GM19099 (cell line): ENCODE measurements around the gene MAZ.

ENCODE experiments used
- POLR2A ChIP-seq: IDR thresholded peaks from 3 replicates; pipeline ENCODE4 v1.6.1; 2011; ENCODE audit warnings: low read depth; ENCODE audit not compliant: insufficient read length; ENCODE audit errors: extremely low read depth

MAZ gene

GRCh38 chr16:29806099-29806579, at the start of gene MAZ:
Gene MAZ, plus strand, starts transcription at chr16:29806529. Its CDS starts 173 bp downstream, at chr16:29806702.
- TF ChIP-seq POLR2A = no peak

- TF ChIP-seq POLR2A = no peak
These were observed 49.7 kb upstream of the MAZ start for GRCh38 chr16:29756654-29757053.

GRCh38 chr16:29757950-29758466, 48.3 kb upstream of the MAZ start:
- TF ChIP-seq POLR2A = no peak

DNA sequence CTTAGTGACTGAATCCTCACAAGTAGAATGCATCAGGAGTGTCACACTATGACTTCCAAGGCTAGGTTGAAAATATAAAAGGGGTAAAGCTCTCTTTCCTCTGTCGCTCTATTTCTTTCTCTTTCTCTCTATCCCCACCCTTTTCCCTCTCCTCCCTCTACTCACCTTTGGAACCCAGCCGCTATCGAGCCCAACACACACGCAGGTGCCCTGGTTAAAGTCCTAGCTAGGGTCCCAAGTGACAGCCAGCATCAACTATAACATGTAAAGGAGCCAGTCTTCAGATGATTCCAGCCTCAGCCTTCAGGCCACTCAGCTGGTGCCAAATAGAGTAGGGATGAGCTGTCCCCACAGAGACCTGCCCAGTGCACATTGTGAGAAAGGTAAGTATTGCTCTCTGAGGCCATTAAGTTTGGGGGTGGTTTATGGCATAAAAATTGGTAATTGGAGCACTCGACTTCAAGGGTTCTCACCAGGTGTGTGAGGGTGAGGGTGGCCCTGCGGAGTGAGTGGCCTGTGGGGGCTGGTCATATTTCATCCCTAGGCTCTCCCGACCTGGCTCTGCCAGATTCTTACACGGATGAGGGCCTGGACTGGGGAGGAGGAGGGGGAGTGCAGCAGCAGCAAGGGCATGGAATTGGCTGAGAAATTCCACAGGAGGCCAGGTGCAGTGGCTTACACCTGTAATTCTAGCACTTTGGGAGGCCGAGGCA, 45.6 kb upstream of the MAZ start:
- TF ChIP-seq POLR2A = no peak

DNA sequence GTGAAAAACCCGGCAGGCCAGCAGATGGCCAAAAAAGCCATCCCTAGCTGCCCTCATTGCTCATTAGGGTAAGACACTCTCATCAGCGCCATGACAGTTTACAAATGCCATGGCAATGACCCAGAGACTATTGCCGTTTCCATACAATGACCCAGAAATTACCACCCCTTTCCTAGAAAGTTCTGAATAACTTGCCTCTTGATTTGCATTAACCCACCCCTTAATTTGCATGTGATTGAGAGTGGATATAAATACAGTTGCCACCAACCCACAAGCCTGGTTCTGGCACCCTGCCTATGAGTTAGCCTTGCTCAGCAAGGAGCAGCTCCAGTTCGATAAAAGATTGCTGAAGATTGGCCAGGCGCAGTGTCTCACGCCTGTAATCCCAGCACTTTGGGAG, 44.4 kb upstream of the MAZ start:
- TF ChIP-seq POLR2A = no peak

DNA sequence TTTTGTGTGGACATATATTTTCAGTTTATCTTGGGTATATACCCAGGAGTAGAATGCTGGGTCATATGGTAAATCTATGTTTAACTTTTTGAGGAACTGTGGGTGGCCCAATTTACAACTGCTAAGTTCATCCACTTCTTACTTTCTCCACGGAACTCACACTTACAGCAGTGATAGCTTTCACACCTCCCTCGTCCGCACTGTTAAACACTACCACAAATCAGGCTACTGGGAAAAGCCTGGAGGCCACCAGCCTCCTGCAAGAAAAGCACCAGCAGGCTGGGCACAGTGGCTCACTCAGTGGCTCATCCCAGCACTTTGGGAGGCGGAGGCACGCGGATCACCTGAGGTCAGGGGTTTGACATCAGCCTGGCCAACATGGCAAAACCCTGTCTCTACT, 43.0 kb upstream of the MAZ start:
- no peak for TF ChIP-seq POLR2A

DNA sequence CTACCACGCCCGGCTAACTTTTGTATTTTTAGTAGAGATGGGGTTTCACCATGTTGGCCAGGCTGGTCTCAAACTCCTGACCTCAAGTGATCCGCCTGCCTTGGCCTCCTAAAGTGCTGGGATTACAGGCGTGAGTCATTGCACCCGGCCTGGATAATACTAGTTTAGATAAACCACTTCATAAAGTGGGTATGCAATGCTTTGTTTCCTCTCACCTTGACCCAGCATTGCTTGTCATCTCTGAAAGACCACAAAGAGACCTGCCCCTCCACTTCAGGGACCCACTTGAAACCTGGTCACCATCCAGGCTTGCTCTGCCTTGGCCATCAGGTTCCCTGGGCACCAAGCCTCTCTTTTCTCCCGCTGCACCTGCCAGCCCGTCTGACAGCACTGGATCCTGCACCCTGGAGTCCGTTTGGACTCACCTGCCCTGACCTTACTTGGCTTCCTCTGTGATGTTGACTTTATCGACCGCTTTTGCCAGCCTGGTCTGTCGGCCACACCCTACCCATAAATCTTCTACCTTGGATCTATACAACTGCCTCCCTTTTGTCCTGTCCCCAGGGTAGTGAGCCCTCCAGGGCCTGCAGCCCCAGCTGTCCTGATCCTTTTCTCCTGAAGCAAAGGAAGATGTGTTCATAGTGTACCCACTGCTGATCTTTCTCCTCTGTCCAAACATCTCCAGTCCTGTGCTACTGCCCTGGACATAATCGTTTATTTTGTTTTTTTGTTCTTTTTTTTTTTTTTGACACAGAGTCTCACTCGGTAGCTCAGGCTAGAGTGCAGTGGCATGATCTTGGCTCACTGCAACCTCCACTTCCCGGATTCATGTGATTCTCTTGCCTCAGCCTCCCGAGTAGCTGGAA, 40.9 kb upstream of the MAZ start:
- no peak for TF ChIP-seq POLR2A

DNA sequence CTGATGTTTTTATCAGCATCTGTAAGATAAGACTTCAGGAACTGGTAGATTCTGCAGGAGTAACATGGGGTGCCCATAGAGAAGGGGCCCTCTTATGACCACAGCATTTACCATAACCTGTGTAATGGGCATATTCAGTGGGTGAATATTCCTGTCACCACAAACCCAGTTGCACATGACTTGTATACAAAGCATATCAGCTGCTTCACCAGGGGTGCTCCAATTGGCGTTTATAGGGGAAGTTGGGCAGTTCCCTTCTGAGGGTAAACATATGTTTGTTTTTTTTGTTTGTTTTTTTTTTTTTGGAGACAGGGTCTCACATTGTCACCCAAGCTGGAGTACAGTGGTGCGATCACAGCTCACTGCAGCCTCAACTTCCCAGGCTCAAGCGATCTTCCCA, 39.8 kb upstream of the MAZ start:
- no peak for TF ChIP-seq POLR2A

GRCh38 chr16:29767062-29767461, 39.3 kb upstream of the MAZ start:
- TF ChIP-seq POLR2A = no peak

GRCh38 chr16:29769507-29769906, 36.8 kb upstream of the MAZ start:
- TF ChIP-seq POLR2A = no peak

GRCh38 chr16:29770250-29770929, 35.9 kb upstream of the MAZ start:
- no peak for TF ChIP-seq POLR2A

- no peak for TF ChIP-seq POLR2A
These were observed 31.6 kb upstream of the MAZ start for GRCh38 chr16:29774730-29775129.

DNA sequence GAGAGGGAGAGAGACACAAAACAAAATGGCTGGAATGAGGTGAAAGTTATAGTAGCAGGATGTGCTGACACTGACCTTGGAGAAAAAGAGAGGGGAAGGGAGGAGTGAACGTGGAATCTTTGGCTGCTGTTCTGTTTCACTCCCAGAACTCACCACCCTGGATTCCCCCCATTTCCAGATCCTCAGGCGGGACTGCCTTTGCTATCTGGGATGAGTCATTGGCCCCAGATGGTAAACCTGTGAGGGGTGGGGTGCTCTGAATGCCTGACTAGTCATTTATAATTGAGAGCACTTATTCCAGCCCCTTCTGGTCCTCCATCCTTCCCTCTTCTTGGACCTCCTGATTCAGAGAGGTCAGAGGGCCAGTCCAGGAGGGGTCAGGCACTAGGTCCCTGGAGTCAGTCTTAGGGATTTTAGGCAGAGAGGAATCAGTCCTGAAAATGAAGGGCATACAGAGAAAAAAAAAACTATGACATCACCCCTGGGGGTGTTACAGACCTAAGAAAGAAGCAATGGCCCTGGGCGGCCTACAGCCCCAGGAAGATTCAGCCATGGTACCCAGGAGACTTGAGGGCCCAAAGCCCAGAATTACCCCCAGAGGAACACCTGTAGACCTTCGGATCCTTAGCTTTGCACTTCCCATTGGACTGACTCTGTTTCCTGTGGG, 30.5 kb upstream of the MAZ start:
- TF ChIP-seq POLR2A = no peak

DNA sequence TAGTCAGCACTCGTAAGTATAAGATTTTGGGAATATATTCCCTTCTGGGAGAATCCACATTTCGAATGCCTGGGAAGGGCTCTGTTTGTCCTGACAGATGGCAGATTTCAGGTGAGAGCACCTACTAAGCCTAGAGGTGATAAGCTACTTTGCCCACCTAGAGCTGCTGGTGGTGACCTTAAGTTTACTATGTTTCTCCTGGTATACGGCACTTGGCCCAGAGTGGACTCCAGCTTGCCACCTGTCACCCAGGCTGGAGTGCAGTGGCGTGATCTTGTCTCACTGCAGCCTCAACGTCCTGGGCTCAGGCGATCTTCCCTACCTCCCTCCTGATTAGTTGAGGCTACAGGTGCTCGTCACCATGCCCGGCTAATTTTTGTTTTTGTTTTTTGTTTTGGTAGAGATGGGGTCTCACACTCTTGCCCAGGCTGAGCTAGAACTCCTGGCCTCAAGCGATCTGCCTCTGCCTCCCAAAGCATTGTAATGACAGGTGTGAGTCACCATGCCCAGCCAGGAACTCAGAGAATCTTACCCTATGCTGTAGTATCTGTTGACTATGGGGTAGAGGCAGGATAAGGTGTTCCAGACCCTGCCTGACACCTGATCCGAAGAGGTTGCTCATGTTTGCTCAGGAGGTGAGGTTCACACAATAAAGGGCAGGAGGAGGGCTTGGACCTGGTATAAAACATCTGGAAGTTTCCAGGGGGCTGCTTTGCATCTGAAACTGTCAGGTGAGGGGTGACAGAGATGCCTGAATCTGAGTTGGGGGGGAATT, 28.6 kb upstream of the MAZ start, which contains the start of gene ZG16:
TSS of gene ZG16 (plus strand) at position 681 of the 775 bp plus-strand sequence. CDS start 1,011 bp downstream, outside the sequence.
- TF ChIP-seq POLR2A = no peak
